HCT116 (cell line): Measurements from ENCODE around the gene TXNRD3.

ENCODE experiments used
- ATF3 ChIP-seq: IDR thresholded peaks from 2 replicates; pipeline ENCODE4 v1.6.1; 2012
- CTCF ChIP-seq, 3 experiments: fragments of 200-600 bp in 1 of 3; sonication (generic) in 1 of 3; IDR thresholded peaks in 2 of 3; conservative IDR thresholded peaks in 1 of 3; 2 replicates each; pipeline ENCODE4 v1.5.1; 2012 to 2017; ENCODE audit warnings: low read depth in 2 of 3, low read length in 2 of 3, antibody characterized with exemption in 1 of 3, borderline replicate concordance in 1 of 3, control low read depth in 1 of 3, mild to moderate bottlenecking in 1 of 3, mixed read lengths in 1 of 3, mixed run types in 1 of 3, moderate library complexity in 1 of 3; ENCODE audit not compliant: insufficient read depth in 1 of 3
- EGR1 ChIP-seq: IDR thresholded peaks from 2 replicates; pipeline ENCODE4 v1.6.1; 2012; ENCODE audit warnings: low read depth
- EZH2 ChIP-seq: fragments of 200-600 bp; sonication (generic); IDR thresholded peaks from 2 replicates; pipeline ENCODE4 v1.6.1; 2017; ENCODE audit warnings: antibody characterized with exemption, mixed run types
- EZH2phosphoT487 ChIP-seq: fragments of 200-600 bp; IDR thresholded peaks from 2 replicates; pipeline ENCODE4 v1.6.1; 2018; ENCODE audit warnings: antibody characterized with exemption, borderline replicate concordance
- JUND ChIP-seq: IDR thresholded peaks from 2 replicates; pipeline ENCODE4 v1.6.1; 2012
- MAX ChIP-seq: IDR thresholded peaks from 2 replicates; pipeline ENCODE4 v1.6.1; 2012
- POLR2A ChIP-seq: IDR thresholded peaks from 2 replicates; pipeline ENCODE4 v1.7.0; 2011; ENCODE audit warnings: borderline replicate concordance; ENCODE audit not compliant: insufficient read depth, insufficient read length; ENCODE audit errors: extremely low read depth
- RAD21 ChIP-seq: IDR thresholded peaks from 2 replicates; pipeline ENCODE4 v1.6.1; 2012; ENCODE audit warnings: low read depth, mild to moderate bottlenecking
- SRF ChIP-seq: IDR thresholded peaks from 2 replicates; pipeline ENCODE4 v1.6.1; 2012; ENCODE audit warnings: low read depth

GRCh38 chr3:126666658-126667528, 12.0 kb upstream of the TXNRD3 start:
- TF ChIP-seq CTCF (IDR thresholded peaks at IDR 0.05 in 2 of 3, conservative IDR thresholded peaks at IDR 0.05 in 1 of 3; ENCODE audit: borderline replicate concordance in 1 of 3, insufficient read depth in 1 of 3, low read depth in 2 of 3, low read length in 2 of 3) (no peak), ATF3 (no peak), POLR2A (no peak), EZH2 (no peak), EZH2phosphoT487 (no peak), JUND (no peak), MAX (no peak), RAD21 (no peak), EGR1 (no peak), SRF (no peak)
